Gastrocnemius medialis (tissue), 4 donors: ENCODE data around the gene SNX21.

Experiments
- POLR2A ChIP-seq, 2 donors: fragments of 450-650 bp; IDR thresholded peaks; one replicate each; pipeline ENCODE4 v1.6.1; 2017; ENCODE audit warnings: antibody characterized with exemption in 2 of 2, mild to moderate bottlenecking in 2 of 2, moderate library complexity in 2 of 2
- TF ChIP-seq, protein P1 (sequence below), 5 experiments: fragments of 450-650 bp in 3 of 5; fragments of 200-600 bp in 2 of 5; sonication (generic) in 2 of 5; IDR thresholded peaks in 4 of 5; conservative IDR thresholded peaks in 1 of 5; 1 replicate in 4 of 5; 2 replicates in 1 of 5; pipeline ENCODE4 v1.5.1; 2016 to 2019; ENCODE audit warnings: antibody characterized with exemption in 5 of 5, mild to moderate bottlenecking in 3 of 5, moderate library complexity in 3 of 5

DNA sequence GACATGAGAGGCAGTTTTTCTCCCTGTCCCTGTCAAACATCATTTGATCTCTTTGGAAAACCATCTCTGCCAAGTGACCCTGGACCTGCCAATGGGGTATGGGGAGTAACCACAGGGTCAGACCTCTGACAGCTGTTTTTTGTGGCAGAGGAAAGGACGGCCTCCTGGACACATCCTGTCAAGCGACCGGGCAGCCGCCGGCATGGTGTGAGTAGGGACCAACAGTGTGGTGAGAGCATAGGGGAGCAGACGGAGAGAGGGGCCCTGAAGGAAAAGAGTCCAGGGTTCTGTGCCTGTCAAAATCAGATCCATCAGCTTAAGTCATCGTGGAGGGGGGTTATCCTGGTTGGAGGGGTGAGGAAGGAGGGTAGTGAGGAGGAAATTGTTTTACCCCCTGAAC lies 31.7 kb upstream of the SNX21 start:
- TF ChIP-seq, protein P1, sequence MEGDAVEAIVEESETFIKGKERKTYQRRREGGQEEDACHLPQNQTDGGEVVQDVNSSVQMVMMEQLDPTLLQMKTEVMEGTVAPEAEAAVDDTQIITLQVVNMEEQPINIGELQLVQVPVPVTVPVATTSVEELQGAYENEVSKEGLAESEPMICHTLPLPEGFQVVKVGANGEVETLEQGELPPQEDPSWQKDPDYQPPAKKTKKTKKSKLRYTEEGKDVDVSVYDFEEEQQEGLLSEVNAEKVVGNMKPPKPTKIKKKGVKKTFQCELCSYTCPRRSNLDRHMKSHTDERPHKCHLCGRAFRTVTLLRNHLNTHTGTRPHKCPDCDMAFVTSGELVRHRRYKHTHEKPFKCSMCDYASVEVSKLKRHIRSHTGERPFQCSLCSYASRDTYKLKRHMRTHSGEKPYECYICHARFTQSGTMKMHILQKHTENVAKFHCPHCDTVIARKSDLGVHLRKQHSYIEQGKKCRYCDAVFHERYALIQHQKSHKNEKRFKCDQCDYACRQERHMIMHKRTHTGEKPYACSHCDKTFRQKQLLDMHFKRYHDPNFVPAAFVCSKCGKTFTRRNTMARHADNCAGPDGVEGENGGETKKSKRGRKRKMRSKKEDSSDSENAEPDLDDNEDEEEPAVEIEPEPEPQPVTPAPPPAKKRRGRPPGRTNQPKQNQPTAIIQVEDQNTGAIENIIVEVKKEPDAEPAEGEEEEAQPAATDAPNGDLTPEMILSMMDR (IDR thresholded peaks at IDR 0.05 in 4 of 5, conservative IDR thresholded peaks at IDR 0.05 in 1 of 5): no peak
- TF ChIP-seq POLR2A (IDR thresholded peaks at IDR 0.05): no peak
